Measurements from ENCODE around the gene RAD9A. TPM values are rescaled to one million over a fixed set of nuclear protein-coding genes. Genes with fewer than 3 reads are reported as not detected.

RAD9A gene
- total RNA-seq, 1 donor, result 7.8 TPM

GRCh38 chr11:67437809-67438157, 46.0 kb downstream of the RAD9A start:
- H3K4me3 ChIP-seq (ENCODE audit: low read length), result peak overlapping the region; percentile 74
- H3K9me3 ChIP-seq (ENCODE audit: low read depth, low read length), result no peaks in the 10 kb centered on the region
- H3K4me1 ChIP-seq (ENCODE audit: insufficient read depth, low read length), result peaks cover 84% of the 10 kb centered on the region
- no peaks in the 10 kb centered on the region for H3K27me3 ChIP-seq (ENCODE audit: insufficient read depth, low read length)

- Histone ChIP-seq H3K9me3 (ENCODE audit: low read depth, low read length) (no peaks in the 10 kb centered on the region), H3K4me1 (ENCODE audit: insufficient read depth, low read length) (peaks cover 81% of the 10 kb centered on the region), H3K4me3 (ENCODE audit: low read length) (peak overlapping the region; percentile 74)
Observed at GRCh38 chr11:67438158-67438902, 46.5 kb downstream of the RAD9A start.

GRCh38 chr11:67439321-67440228, 47.8 kb downstream of the RAD9A start:
- Histone ChIP-seq H3K4me1 (ENCODE audit: insufficient read depth, low read length) (peaks cover 79% of the 10 kb centered on the region), H3K4me3 (ENCODE audit: low read length) (no peak overlapping the region), H3K27me3 (ENCODE audit: insufficient read depth, low read length) (no peaks in the 10 kb centered on the region), H3K9me3 (ENCODE audit: low read depth, low read length) (no peaks in the 10 kb centered on the region)

More at GRCh38 chr11:67438158-67438902, 46.5 kb downstream of the RAD9A start:
- no peaks in the 10 kb centered on the region for H3K27me3 ChIP-seq (ENCODE audit: insufficient read depth, low read length)

GRCh38 chr11:67440229-67441097, 48.7 kb downstream of the RAD9A start:
- H3K4me3 ChIP-seq (ENCODE audit: low read length), result no peak overlapping the region
- H3K4me1 ChIP-seq (ENCODE audit: insufficient read depth, low read length), result peaks cover 79% of the 10 kb centered on the region
- H3K27me3 ChIP-seq (ENCODE audit: insufficient read depth, low read length), result no peaks in the 10 kb centered on the region
- H3K9me3 ChIP-seq (ENCODE audit: low read depth, low read length), result no peaks in the 10 kb centered on the region

- Histone ChIP-seq H3K27me3 (ENCODE audit: insufficient read depth, low read length) (no peaks in the 10 kb centered on the region), H3K4me1 (ENCODE audit: insufficient read depth, low read length) (peaks cover 79% of the 10 kb centered on the region), H3K9me3 (ENCODE audit: low read depth, low read length) (no peaks in the 10 kb centered on the region), H3K4me3 (ENCODE audit: low read length) (no peak overlapping the region)
Observed at GRCh38 chr11:67441098-67441563, 49.3 kb downstream of the RAD9A start.

- Histone ChIP-seq H3K4me1 (ENCODE audit: insufficient read depth, low read length) (peaks cover 79% of the 10 kb centered on the region), H3K9me3 (ENCODE audit: low read depth, low read length) (no peaks in the 10 kb centered on the region), H3K27me3 (ENCODE audit: insufficient read depth, low read length) (no peaks in the 10 kb centered on the region), H3K4me3 (ENCODE audit: low read length) (no peak overlapping the region)
Observed at GRCh38 chr11:67441731-67442351, 50.1 kb downstream of the RAD9A start.

- Histone ChIP-seq H3K27me3 (ENCODE audit: insufficient read depth, low read length) (no peaks in the 10 kb centered on the region), H3K4me3 (ENCODE audit: low read length) (no peak overlapping the region), H3K9me3 (ENCODE audit: low read depth, low read length) (no peaks in the 10 kb centered on the region), H3K4me1 (ENCODE audit: insufficient read depth, low read length) (peaks cover 88% of the 10 kb centered on the region)
Observed at GRCh38 chr11:67442504-67443404, 51.0 kb downstream of the RAD9A start.

- Histone ChIP-seq H3K4me3 (ENCODE audit: low read length) (no peak overlapping the region), H3K27me3 (ENCODE audit: insufficient read depth, low read length) (no peaks in the 10 kb centered on the region), H3K4me1 (ENCODE audit: insufficient read depth, low read length) (peaks cover 88% of the 10 kb centered on the region)
Observed at GRCh38 chr11:67445515-67445914, 53.7 kb downstream of the RAD9A start.

More at GRCh38 chr11:67445515-67445914, 53.7 kb downstream of the RAD9A start:
- H3K9me3 ChIP-seq (ENCODE audit: low read depth, low read length), result no peaks in the 10 kb centered on the region

Other genes starting within 250 kb of the RAD9A start
- gene GRK2, start 125.5 kb upstream of the RAD9A start, total RNA-seq, result 185 TPM
- 48.4 TPM for gene ANKRD13D, start 102.7 kb upstream of the RAD9A start, total RNA-seq
- 4.6 TPM for gene SSH3, start 88.5 kb upstream of the RAD9A start, total RNA-seq
- gene POLD4, start 38.4 kb upstream of the RAD9A start, total RNA-seq, result 33.9 TPM
- gene CLCF1, start 18.4 kb upstream of the RAD9A start, total RNA-seq, result 11.0 TPM
- 126 TPM for gene PPP1CA, start 9.9 kb downstream of the RAD9A start, total RNA-seq
- 51.6 TPM for gene TBC1D10C, start 12.1 kb downstream of the RAD9A start, total RNA-seq
- 3.3 TPM for gene CARNS1, start 23.7 kb downstream of the RAD9A start, total RNA-seq
- gene RPS6KB2, start 36.5 kb downstream of the RAD9A start, total RNA-seq, result 52.1 TPM
- 137 TPM for gene PTPRCAP, start 45.7 kb downstream of the RAD9A start, total RNA-seq
- gene CORO1B, start 51.5 kb downstream of the RAD9A start, total RNA-seq, result 28.1 TPM
- not detected for gene GPR152, start 60.7 kb downstream of the RAD9A start, total RNA-seq
- gene CABP4, start 63.4 kb downstream of the RAD9A start, total RNA-seq, result 2.6 TPM
- 18.4 TPM for gene TMEM134, start 77.3 kb downstream of the RAD9A start, total RNA-seq
- gene AIP, start 91.0 kb downstream of the RAD9A start, total RNA-seq, result 77.2 TPM
- gene PITPNM1, start 113.4 kb downstream of the RAD9A start, total RNA-seq, result 62.0 TPM
- 9.7 TPM for gene CDK2AP2, start 116.2 kb downstream of the RAD9A start, total RNA-seq
- gene CABP2, start 131.5 kb downstream of the RAD9A start, total RNA-seq, result not detected
- 294 TPM for gene GSTP1, start 191.8 kb downstream of the RAD9A start, total RNA-seq
- 90.1 TPM for gene NDUFV1, start 214.9 kb downstream of the RAD9A start, total RNA-seq
- 2.3 TPM for gene NUDT8, start 238.0 kb downstream of the RAD9A start, total RNA-seq
- not detected for gene TBX10, start 247.8 kb downstream of the RAD9A start, total RNA-seq